Glutamatergic neuron (in vitro differentiated cells): ENCODE measurements around the gene FBXW4. TPM values are rescaled to one million over a fixed set of nuclear protein-coding genes. Genes with fewer than 3 reads are reported as not detected.
"Not testable (repeated sequence)": the region's sequence is repeated elsewhere in the genome, so short reads cannot be mapped to it uniquely, and the experiment has no call there.

ENCODE experiments used
- DNase-seq: peaks from one replicate; pipeline ENCODE4 v3.0.0; 2022
- H3K27ac Mint-ChIP-seq: one replicate; pipeline ENCODE4 v1.8.0; 2020; ENCODE audit warnings: mild to moderate bottlenecking, mixed read lengths, inconsistent platforms; ENCODE audit not compliant: unreplicated experiment
- H3K27me3 Mint-ChIP-seq: one replicate; pipeline ENCODE4 v1.8.0; 2020; ENCODE audit warnings: mild to moderate bottlenecking, moderate library complexity, mixed read lengths, inconsistent platforms; ENCODE audit not compliant: unreplicated experiment
- H3K36me3 Mint-ChIP-seq: one replicate; pipeline ENCODE4 v1.8.0; 2020; ENCODE audit warnings: mild to moderate bottlenecking, mixed read lengths, inconsistent platforms; ENCODE audit not compliant: unreplicated experiment
- H3K4me1 Mint-ChIP-seq: one replicate; pipeline ENCODE4 v1.8.0; 2020; ENCODE audit warnings: mild to moderate bottlenecking, low read depth, mixed read lengths, inconsistent platforms; ENCODE audit not compliant: unreplicated experiment
- H3K4me3 Mint-ChIP-seq: one replicate; pipeline ENCODE4 v1.8.0; 2020; ENCODE audit warnings: mild to moderate bottlenecking, mixed read lengths, inconsistent platforms; ENCODE audit not compliant: unreplicated experiment
- H3K9me3 Mint-ChIP-seq: one replicate; pipeline ENCODE4 v1.8.0; 2020; ENCODE audit warnings: mild to moderate bottlenecking, moderate library complexity, mixed read lengths, inconsistent platforms; ENCODE audit not compliant: unreplicated experiment
- CTCF ChIP-seq: fragments of 200-600 bp; sonication (generic); IDR thresholded peaks from one replicate; pipeline ENCODE4 v1.5.0; 2021; ENCODE audit not compliant: partially characterized antibody, unreplicated experiment
- total RNA-seq: library from RNA; stranded (reverse); fragmentation: NEBNext Ultra II Directional; extraction: Animal tissue kit (Norgen Biotek cat#: 25700); gene quantifications from one replicate; pipeline ENCODE4 v1.2.1, GENCODE V29; 2021; ENCODE audit not compliant: unreplicated experiment

FBXW4 gene
- total RNA-seq, 1 donor from 2014 or later = 25.8 TPM

GRCh38 chr10:101646364-101646763 lies 48.6 kb downstream of the FBXW4 start:
- peaks cover 12% of the 10 kb centered on the region for H3K4me1 Mint-ChIP-seq
- H3K36me3 Mint-ChIP-seq = no peaks in the 10 kb centered on the region
- H3K9me3 Mint-ChIP-seq = no peaks in the 10 kb centered on the region
- no peak for TF ChIP-seq CTCF
- no peak overlapping the region for H3K27ac Mint-ChIP-seq
- no peak for DNase-seq
- H3K4me3 Mint-ChIP-seq = no peak overlapping the region
- H3K27me3 Mint-ChIP-seq = peaks cover 2% of the 10 kb centered on the region

- Mint-ChIP-seq H3K9me3 (no peaks in the 10 kb centered on the region), H3K4me3 (no peak overlapping the region), H3K27me3 (peaks cover 2% of the 10 kb centered on the region), H3K27ac (no peak overlapping the region), H3K36me3 (no peaks in the 10 kb centered on the region), H3K4me1 (peaks cover 8% of the 10 kb centered on the region)
- DNase-seq = no peak
- TF ChIP-seq CTCF = no peak
Measured at GRCh38 chr10:101645659-101646058, 49.3 kb downstream of the FBXW4 start.

GRCh38 chr10:101644002-101644401 lies 51.0 kb downstream of the FBXW4 start:
- Mint-ChIP-seq H3K27ac (no peak overlapping the region), H3K9me3 (no peaks in the 10 kb centered on the region), H3K4me1 (no peaks in the 10 kb centered on the region), H3K27me3 (peaks cover 2% of the 10 kb centered on the region), H3K36me3 (no peaks in the 10 kb centered on the region), H3K4me3 (no peak overlapping the region)
- DNase-seq = no peak
- no peak for TF ChIP-seq CTCF

GRCh38 chr10:101643546-101643945 lies 51.4 kb downstream of the FBXW4 start:
- Mint-ChIP-seq H3K4me3 (no peak overlapping the region), H3K36me3 (no peaks in the 10 kb centered on the region), H3K4me1 (no peaks in the 10 kb centered on the region), H3K27ac (no peak overlapping the region), H3K9me3 (no peaks in the 10 kb centered on the region), H3K27me3 (peaks cover 2% of the 10 kb centered on the region)
- no peak for DNase-seq
- no peak for TF ChIP-seq CTCF

- H3K27me3 Mint-ChIP-seq = no peaks in the 10 kb centered on the region
- H3K4me1 Mint-ChIP-seq = peaks cover 2% of the 10 kb centered on the region
- no peak for TF ChIP-seq CTCF
- H3K4me3 Mint-ChIP-seq = no peak overlapping the region
- H3K27ac Mint-ChIP-seq = no peak overlapping the region
- no peaks in the 10 kb centered on the region for H3K36me3 Mint-ChIP-seq
- no peak for DNase-seq
- no peaks in the 10 kb centered on the region for H3K9me3 Mint-ChIP-seq
Measured at GRCh38 chr10:101639141-101639900, 55.6 kb downstream of the FBXW4 start.

- not testable (repeated sequence) for DNase-seq, H3K27ac Mint-ChIP-seq, H3K9me3 Mint-ChIP-seq, H3K36me3 Mint-ChIP-seq, H3K27me3 Mint-ChIP-seq, H3K4me3 Mint-ChIP-seq
- H3K4me1 Mint-ChIP-seq = peaks cover 14% of the 10 kb centered on the region
Measured at GRCh38 chr10:101633510-101633909, 61.5 kb downstream of the FBXW4 start.
